Measurements from ENCODE around the gene CPNE4. TPM values are rescaled to one million over a fixed set of nuclear protein-coding genes. Genes with fewer than 3 reads are reported as not detected.
"Not testable (repeated sequence)": the region's sequence is repeated elsewhere in the genome, so short reads cannot be mapped to it uniquely, and the experiment has no call there.

CPNE4 gene
- total RNA-seq, 1 donor from 2014 or later = 3.2 TPM

- H3K27ac ChIP-seq = no peak overlapping the region
- H3K4me1 ChIP-seq = no peaks in the 10 kb centered on the region
- intact Hi-C loops (cut with DNase I) = no loop called here
- H3K27me3 ChIP-seq = no peaks in the 10 kb centered on the region
- H3K9me3 ChIP-seq = no peaks in the 10 kb centered on the region
- H3K4me3 ChIP-seq = no peak overlapping the region
- no peak for TF ChIP-seq POLR2AphosphoS5 (IDR thresholded peaks at IDR 0.05; ENCODE audit: insufficient read depth in 1 of 2, low read depth in 1 of 2)
- no peak for TF ChIP-seq POLR2A (IDR thresholded peaks at IDR 0.05)
- DNase-seq (ENCODE audit: extremely low spot score in 2 of 2) = no peak
- H3K36me3 ChIP-seq = no peaks in the 10 kb centered on the region
Measured at GRCh38 chr3:132071043-132071442, 36.2 kb upstream of the CPNE4 start.

- no peak for DNase-seq (ENCODE audit: extremely low spot score in 2 of 2)
- no peak overlapping the region for H3K4me3 ChIP-seq
- H3K27me3 ChIP-seq = no peaks in the 10 kb centered on the region
- H3K9me3 ChIP-seq = no peaks in the 10 kb centered on the region
- TF ChIP-seq CTCF (IDR thresholded peaks at IDR 0.05) = no peak
- TF ChIP-seq POLR2AphosphoS5 (IDR thresholded peaks at IDR 0.05; ENCODE audit: insufficient read depth in 1 of 2, low read depth in 1 of 2) = no peak
- TF ChIP-seq POLR2A (IDR thresholded peaks at IDR 0.05) = no peak
- intact Hi-C loops (cut with DNase I) = no loop called here
- H3K27ac ChIP-seq = no peak overlapping the region
- H3K36me3 ChIP-seq = no peaks in the 10 kb centered on the region
- H3K4me1 ChIP-seq = no peaks in the 10 kb centered on the region
Measured at GRCh38 chr3:132064114-132064513, 29.3 kb upstream of the CPNE4 start.

- intact Hi-C loops (cut with DNase I) = no loop called here
Measured at GRCh38 chr3:132062535-132062934, 27.7 kb upstream of the CPNE4 start.

GRCh38 chr3:132055872-132056271 is 21.1 kb upstream of the CPNE4 start:
- no peak for DNase-seq (ENCODE audit: extremely low spot score in 2 of 2)
- H3K36me3 ChIP-seq = no peaks in the 10 kb centered on the region
- TF ChIP-seq CTCF (IDR thresholded peaks at IDR 0.05) (no peak), POLR2AphosphoS5 (IDR thresholded peaks at IDR 0.05; ENCODE audit: insufficient read depth in 1 of 2, low read depth in 1 of 2) (no peak), POLR2A (IDR thresholded peaks at IDR 0.05) (no peak)
- H3K4me1 ChIP-seq = no peaks in the 10 kb centered on the region
- H3K4me3 ChIP-seq = no peak overlapping the region
- H3K27ac ChIP-seq = no peak overlapping the region
- intact Hi-C loops (cut with DNase I) = no loop called here
- no peaks in the 10 kb centered on the region for H3K9me3 ChIP-seq
- no peaks in the 10 kb centered on the region for H3K27me3 ChIP-seq

More at GRCh38 chr3:132062535-132062934, 27.7 kb upstream of the CPNE4 start:
- H3K9me3 ChIP-seq = no peaks in the 10 kb centered on the region
- H3K36me3 ChIP-seq = no peaks in the 10 kb centered on the region
- no peaks in the 10 kb centered on the region for H3K27me3 ChIP-seq
- no peak overlapping the region for H3K27ac ChIP-seq
- TF ChIP-seq POLR2A (IDR thresholded peaks at IDR 0.05) (no peak), CTCF (IDR thresholded peaks at IDR 0.05) (no peak), POLR2AphosphoS5 (IDR thresholded peaks at IDR 0.05; ENCODE audit: insufficient read depth in 1 of 2, low read depth in 1 of 2) (no peak)
- no peak overlapping the region for H3K4me3 ChIP-seq
- no peak for DNase-seq (ENCODE audit: extremely low spot score in 2 of 2)
- H3K4me1 ChIP-seq = no peaks in the 10 kb centered on the region

- TF ChIP-seq POLR2AphosphoS5 (IDR thresholded peaks at IDR 0.05; ENCODE audit: insufficient read depth in 1 of 2, low read depth in 1 of 2) = no peak
- no peak for TF ChIP-seq POLR2A (IDR thresholded peaks at IDR 0.05)
- no peak for TF ChIP-seq CTCF (IDR thresholded peaks at IDR 0.05)
- Histone ChIP-seq H3K4me1 (no peaks in the 10 kb centered on the region), H3K4me3 (no peak overlapping the region), H3K9me3 (no peaks in the 10 kb centered on the region), H3K27ac (no peak overlapping the region), H3K27me3 (no peaks in the 10 kb centered on the region), H3K36me3 (no peaks in the 10 kb centered on the region)
- intact Hi-C loops (cut with DNase I) = no loop called here
- DNase-seq (ENCODE audit: extremely low spot score in 2 of 2) = no peak
Measured at GRCh38 chr3:132047209-132047608, 12.4 kb upstream of the CPNE4 start.

GRCh38 chr3:132044874-132045273 is 10.1 kb upstream of the CPNE4 start:
- H3K36me3 ChIP-seq; H3K4me3 ChIP-seq; H3K4me1 ChIP-seq; H3K9me3 ChIP-seq; H3K27ac ChIP-seq; DNase-seq (ENCODE audit: extremely low spot score in 2 of 2); H3K27me3 ChIP-seq; intact Hi-C loops (cut with DNase I): not testable (repeated sequence)

All from vagina (tissue), 2 donors.